GM23338 (cell line): ENCODE measurements around the gene PLEKHG2. TPM values are rescaled to one million over a fixed set of nuclear protein-coding genes. Genes with fewer than 3 reads are reported as not detected.

Experiments
- ATAC-seq: fragments of 200-7000 bp; cut with Tn5 transposase; 3 replicates; pipeline ENCODE4 v1.9.1; 2020
- DNase-seq: peaks from one replicate; pipeline ENCODE4 v3.0.0-alpha.2; 2015; ENCODE audit warnings: low spot score
- H2AFZ ChIP-seq: fragments of 200-600 bp; sonication (generic); 2 replicates; pipeline ENCODE4 v1.8.0; 2016; ENCODE audit warnings: antibody characterized with exemption, mild to moderate bottlenecking, moderate library complexity
- H3F3A ChIP-seq: fragments of 200-600 bp; sonication (generic); replicated peaks from 2 replicates; pipeline ENCODE4 v1.8.0; 2017; ENCODE audit warnings: antibody characterized with exemption, mixed run types, low read depth
- H3K27ac ChIP-seq: fragments of 200-600 bp; sonication (generic); 2 replicates; pipeline ENCODE4 v1.6.1; 2016; ENCODE audit warnings: low read depth
- H3K27me3 ChIP-seq: fragments of 200-600 bp; sonication (generic); 2 replicates; pipeline ENCODE4 v1.8.0; 2016; ENCODE audit warnings: mild to moderate bottlenecking, mixed run types, moderate library complexity; ENCODE audit not compliant: insufficient read depth
- H3K36me3 ChIP-seq: fragments of 200-600 bp; sonication (generic); 2 replicates; pipeline ENCODE4 v1.8.0; 2016; ENCODE audit warnings: mild to moderate bottlenecking; ENCODE audit not compliant: insufficient read depth
- H3K4me1 ChIP-seq: fragments of 200-600 bp; sonication (generic); 2 replicates; pipeline ENCODE4 v1.8.0; 2016; ENCODE audit warnings: mild to moderate bottlenecking, moderate library complexity; ENCODE audit not compliant: insufficient read depth
- H3K4me2 ChIP-seq: fragments of 200-600 bp; sonication (generic); 2 replicates; pipeline ENCODE4 v1.7.1; 2017; ENCODE audit warnings: mixed run types
- H3K4me3 ChIP-seq: fragments of 200-600 bp; sonication (generic); 2 replicates; pipeline ENCODE4 v1.6.1; 2016; ENCODE audit warnings: mixed run types
- H3K79me2 ChIP-seq: fragments of 200-600 bp; sonication (generic); replicated peaks from 2 replicates; pipeline ENCODE4 v1.8.0; 2017; ENCODE audit warnings: mild to moderate bottlenecking; ENCODE audit not compliant: insufficient read depth
- H3K9me2 ChIP-seq: fragments of 200-600 bp; sonication (generic); 2 replicates; pipeline ENCODE4 v1.8.0; 2017; ENCODE audit not compliant: insufficient read depth
- H4K20me1 ChIP-seq: fragments of 200-600 bp; sonication (generic); replicated peaks from 2 replicates; pipeline ENCODE4 v1.8.0; 2017; ENCODE audit warnings: mild to moderate bottlenecking; ENCODE audit not compliant: insufficient read depth
- H3K27ac Mint-ChIP-seq: 2 replicates; pipeline ENCODE4 v1.8.0; 2020; ENCODE audit warnings: inconsistent platforms, mild to moderate bottlenecking, moderate library complexity, mixed read lengths
- H3K27me3 Mint-ChIP-seq: 3 replicates; pipeline ENCODE4 v1.8.0; 2022; ENCODE audit warnings: low read depth, mild to moderate bottlenecking, moderate library complexity, mixed read lengths, inconsistent platforms; ENCODE audit not compliant: insufficient read depth, poor library complexity
- H3K36me3 Mint-ChIP-seq: 3 replicates; pipeline ENCODE4 v1.8.0; 2021; ENCODE audit warnings: low read depth, mild to moderate bottlenecking, inconsistent platforms, moderate library complexity, mixed read lengths
- H3K4me1 Mint-ChIP-seq: 3 replicates; pipeline ENCODE4 v1.8.0; 2020; ENCODE audit warnings: mild to moderate bottlenecking, inconsistent platforms, mixed read lengths
- H3K4me3 Mint-ChIP-seq: 3 replicates; pipeline ENCODE4 v1.8.0; 2021; ENCODE audit warnings: moderate library complexity, mild to moderate bottlenecking, inconsistent platforms, mixed read lengths
- H3K9me3 Mint-ChIP-seq: 3 replicates; pipeline ENCODE4 v1.8.0; 2020; ENCODE audit warnings: moderate library complexity, mild to moderate bottlenecking, inconsistent platforms, mixed read lengths
- CREB1 ChIP-seq: fragments of 250-450 bp; sonication (Bioruptor Pico); IDR thresholded peaks from 2 replicates; pipeline ENCODE4 v1.5.0; 2020; ENCODE audit warnings: low read depth, mild to moderate bottlenecking, moderate library complexity
- CTCF ChIP-seq, 2 experiments: fragments of 200-600 bp in 1 of 2; sonication (generic) in 1 of 2; conservative IDR thresholded peaks; 2 replicates each; pipeline versions ENCODE4 v1.5.1 to v1.6.1; 2016 to 2017; ENCODE audit warnings: antibody characterized with exemption in 2 of 2, low read depth in 2 of 2, mild to moderate bottlenecking in 2 of 2, moderate library complexity in 1 of 2
- EZH2 ChIP-seq: fragments of 200-600 bp; sonication (generic); IDR thresholded peaks from one replicate; pipeline ENCODE4 v1.8.0; 2017; ENCODE audit warnings: antibody characterized with exemption, mild to moderate bottlenecking, low read depth; ENCODE audit not compliant: unreplicated experiment
- EZH2phosphoT487 ChIP-seq: fragments of 200-600 bp; sonication (generic); IDR thresholded peaks from one replicate; pipeline ENCODE4 v1.8.1; 2018; ENCODE audit warnings: antibody characterized with exemption; ENCODE audit not compliant: unreplicated experiment
- JUNB ChIP-seq: IDR thresholded peaks from one replicate; pipeline ENCODE4 v1.6.1; 2016; ENCODE audit warnings: antibody characterized with exemption; ENCODE audit not compliant: unreplicated experiment
- POLR2AphosphoS5 ChIP-seq: IDR thresholded peaks from 2 replicates; pipeline ENCODE4 v1.6.1; 2016; ENCODE audit warnings: antibody characterized with exemption, low read depth
- STAT1 ChIP-seq: IDR thresholded peaks from one replicate; pipeline ENCODE4 v1.6.1; 2016; ENCODE audit warnings: antibody characterized with exemption; ENCODE audit not compliant: unreplicated experiment
- ZNF114 ChIP-seq: fragments of 250-450 bp; sonication (Bioruptor Pico); IDR thresholded peaks from 2 replicates; pipeline ENCODE4 v1.5.0; 2020; ENCODE audit warnings: mild to moderate bottlenecking, moderate library complexity
- ZNF331 ChIP-seq: fragments of 250-450 bp; sonication (Bioruptor Pico); IDR thresholded peaks from 2 replicates; pipeline ENCODE4 v1.5.0; 2020; ENCODE audit warnings: low read depth, mild to moderate bottlenecking, moderate library complexity
- polyA plus RNA-seq: library from polyadenylated mRNA; unstranded; fragments of >200 nt; fragmentation: Nextera tagmentation; extraction: Ambion mirVana; gene quantifications from 2 replicates; pipeline ENCODE4 v1.2.1, GENCODE V29; 2016
- total RNA-seq: library from RNA; depleted of rRNA; stranded (reverse); fragments of >200 nt; shearing (Covaris generic); gene quantifications from 2 replicates; pipeline ENCODE4 v1.2.3, GENCODE V29; 2014
- TF ChIP-seq, protein P1 (sequence below): IDR thresholded peaks from one replicate; pipeline ENCODE4 v1.6.1; 2018; ENCODE audit warnings: antibody characterized with exemption; ENCODE audit not compliant: unreplicated experiment
- TF ChIP-seq, protein P2 (sequence below): fragments of 250-450 bp; sonication (Bioruptor Pico); IDR thresholded peaks from 2 replicates; pipeline ENCODE4 v1.5.0; 2020; ENCODE audit warnings: mild to moderate bottlenecking, moderate library complexity
- TF ChIP-seq, protein P3 (sequence below): IDR thresholded peaks from 2 replicates; pipeline ENCODE4 v1.6.1; 2016; ENCODE audit warnings: antibody characterized with exemption

Gene PLEKHG2
- total and polyA plus RNA-seq, 2 experiments from 2014 or later: 15.5 to 41.3 TPM

- Mint-ChIP-seq H3K4me1 (peaks cover 52% of the 10 kb centered on the region), H3K36me3 (peaks cover 17% of the 10 kb centered on the region; the same call in 2 of the 3 replicates), H3K27me3 (peaks cover 50% of the 10 kb centered on the region), H3K27ac (peak overlapping the region; percentile 92), H3K9me3 (peaks cover 4% of the 10 kb centered on the region; the same call in 2 of the 3 replicates), H3K4me3 (peak overlapping the region; percentile 94)
- ATAC-seq: no peak
- H3K27me3 ChIP-seq: no peaks in the 10 kb centered on the region
- H3K4me2 ChIP-seq: peak overlapping the region; percentile 91
- no peak for TF ChIP-seq ZNF331 (CRISPR knock-in tag)
- TF ChIP-seq EZH2: no peak
- TF ChIP-seq, protein P1, sequence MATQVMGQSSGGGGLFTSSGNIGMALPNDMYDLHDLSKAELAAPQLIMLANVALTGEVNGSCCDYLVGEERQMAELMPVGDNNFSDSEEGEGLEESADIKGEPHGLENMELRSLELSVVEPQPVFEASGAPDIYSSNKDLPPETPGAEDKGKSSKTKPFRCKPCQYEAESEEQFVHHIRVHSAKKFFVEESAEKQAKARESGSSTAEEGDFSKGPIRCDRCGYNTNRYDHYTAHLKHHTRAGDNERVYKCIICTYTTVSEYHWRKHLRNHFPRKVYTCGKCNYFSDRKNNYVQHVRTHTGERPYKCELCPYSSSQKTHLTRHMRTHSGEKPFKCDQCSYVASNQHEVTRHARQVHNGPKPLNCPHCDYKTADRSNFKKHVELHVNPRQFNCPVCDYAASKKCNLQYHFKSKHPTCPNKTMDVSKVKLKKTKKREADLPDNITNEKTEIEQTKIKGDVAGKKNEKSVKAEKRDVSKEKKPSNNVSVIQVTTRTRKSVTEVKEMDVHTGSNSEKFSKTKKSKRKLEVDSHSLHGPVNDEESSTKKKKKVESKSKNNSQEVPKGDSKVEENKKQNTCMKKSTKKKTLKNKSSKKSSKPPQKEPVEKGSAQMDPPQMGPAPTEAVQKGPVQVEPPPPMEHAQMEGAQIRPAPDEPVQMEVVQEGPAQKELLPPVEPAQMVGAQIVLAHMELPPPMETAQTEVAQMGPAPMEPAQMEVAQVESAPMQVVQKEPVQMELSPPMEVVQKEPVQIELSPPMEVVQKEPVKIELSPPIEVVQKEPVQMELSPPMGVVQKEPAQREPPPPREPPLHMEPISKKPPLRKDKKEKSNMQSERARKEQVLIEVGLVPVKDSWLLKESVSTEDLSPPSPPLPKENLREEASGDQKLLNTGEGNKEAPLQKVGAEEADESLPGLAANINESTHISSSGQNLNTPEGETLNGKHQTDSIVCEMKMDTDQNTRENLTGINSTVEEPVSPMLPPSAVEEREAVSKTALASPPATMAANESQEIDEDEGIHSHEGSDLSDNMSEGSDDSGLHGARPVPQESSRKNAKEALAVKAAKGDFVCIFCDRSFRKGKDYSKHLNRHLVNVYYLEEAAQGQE: no peak
- TF ChIP-seq JUNB: no peak
- no peak for TF ChIP-seq EZH2phosphoT487
- TF ChIP-seq POLR2AphosphoS5: no peak
- no peak for TF ChIP-seq CREB1 (CRISPR knock-in tag)
- no peak for TF ChIP-seq CTCF (conservative IDR thresholded peaks at IDR 0.05; ENCODE audit: low read depth in 2 of 2)
- TF ChIP-seq, protein P2, sequence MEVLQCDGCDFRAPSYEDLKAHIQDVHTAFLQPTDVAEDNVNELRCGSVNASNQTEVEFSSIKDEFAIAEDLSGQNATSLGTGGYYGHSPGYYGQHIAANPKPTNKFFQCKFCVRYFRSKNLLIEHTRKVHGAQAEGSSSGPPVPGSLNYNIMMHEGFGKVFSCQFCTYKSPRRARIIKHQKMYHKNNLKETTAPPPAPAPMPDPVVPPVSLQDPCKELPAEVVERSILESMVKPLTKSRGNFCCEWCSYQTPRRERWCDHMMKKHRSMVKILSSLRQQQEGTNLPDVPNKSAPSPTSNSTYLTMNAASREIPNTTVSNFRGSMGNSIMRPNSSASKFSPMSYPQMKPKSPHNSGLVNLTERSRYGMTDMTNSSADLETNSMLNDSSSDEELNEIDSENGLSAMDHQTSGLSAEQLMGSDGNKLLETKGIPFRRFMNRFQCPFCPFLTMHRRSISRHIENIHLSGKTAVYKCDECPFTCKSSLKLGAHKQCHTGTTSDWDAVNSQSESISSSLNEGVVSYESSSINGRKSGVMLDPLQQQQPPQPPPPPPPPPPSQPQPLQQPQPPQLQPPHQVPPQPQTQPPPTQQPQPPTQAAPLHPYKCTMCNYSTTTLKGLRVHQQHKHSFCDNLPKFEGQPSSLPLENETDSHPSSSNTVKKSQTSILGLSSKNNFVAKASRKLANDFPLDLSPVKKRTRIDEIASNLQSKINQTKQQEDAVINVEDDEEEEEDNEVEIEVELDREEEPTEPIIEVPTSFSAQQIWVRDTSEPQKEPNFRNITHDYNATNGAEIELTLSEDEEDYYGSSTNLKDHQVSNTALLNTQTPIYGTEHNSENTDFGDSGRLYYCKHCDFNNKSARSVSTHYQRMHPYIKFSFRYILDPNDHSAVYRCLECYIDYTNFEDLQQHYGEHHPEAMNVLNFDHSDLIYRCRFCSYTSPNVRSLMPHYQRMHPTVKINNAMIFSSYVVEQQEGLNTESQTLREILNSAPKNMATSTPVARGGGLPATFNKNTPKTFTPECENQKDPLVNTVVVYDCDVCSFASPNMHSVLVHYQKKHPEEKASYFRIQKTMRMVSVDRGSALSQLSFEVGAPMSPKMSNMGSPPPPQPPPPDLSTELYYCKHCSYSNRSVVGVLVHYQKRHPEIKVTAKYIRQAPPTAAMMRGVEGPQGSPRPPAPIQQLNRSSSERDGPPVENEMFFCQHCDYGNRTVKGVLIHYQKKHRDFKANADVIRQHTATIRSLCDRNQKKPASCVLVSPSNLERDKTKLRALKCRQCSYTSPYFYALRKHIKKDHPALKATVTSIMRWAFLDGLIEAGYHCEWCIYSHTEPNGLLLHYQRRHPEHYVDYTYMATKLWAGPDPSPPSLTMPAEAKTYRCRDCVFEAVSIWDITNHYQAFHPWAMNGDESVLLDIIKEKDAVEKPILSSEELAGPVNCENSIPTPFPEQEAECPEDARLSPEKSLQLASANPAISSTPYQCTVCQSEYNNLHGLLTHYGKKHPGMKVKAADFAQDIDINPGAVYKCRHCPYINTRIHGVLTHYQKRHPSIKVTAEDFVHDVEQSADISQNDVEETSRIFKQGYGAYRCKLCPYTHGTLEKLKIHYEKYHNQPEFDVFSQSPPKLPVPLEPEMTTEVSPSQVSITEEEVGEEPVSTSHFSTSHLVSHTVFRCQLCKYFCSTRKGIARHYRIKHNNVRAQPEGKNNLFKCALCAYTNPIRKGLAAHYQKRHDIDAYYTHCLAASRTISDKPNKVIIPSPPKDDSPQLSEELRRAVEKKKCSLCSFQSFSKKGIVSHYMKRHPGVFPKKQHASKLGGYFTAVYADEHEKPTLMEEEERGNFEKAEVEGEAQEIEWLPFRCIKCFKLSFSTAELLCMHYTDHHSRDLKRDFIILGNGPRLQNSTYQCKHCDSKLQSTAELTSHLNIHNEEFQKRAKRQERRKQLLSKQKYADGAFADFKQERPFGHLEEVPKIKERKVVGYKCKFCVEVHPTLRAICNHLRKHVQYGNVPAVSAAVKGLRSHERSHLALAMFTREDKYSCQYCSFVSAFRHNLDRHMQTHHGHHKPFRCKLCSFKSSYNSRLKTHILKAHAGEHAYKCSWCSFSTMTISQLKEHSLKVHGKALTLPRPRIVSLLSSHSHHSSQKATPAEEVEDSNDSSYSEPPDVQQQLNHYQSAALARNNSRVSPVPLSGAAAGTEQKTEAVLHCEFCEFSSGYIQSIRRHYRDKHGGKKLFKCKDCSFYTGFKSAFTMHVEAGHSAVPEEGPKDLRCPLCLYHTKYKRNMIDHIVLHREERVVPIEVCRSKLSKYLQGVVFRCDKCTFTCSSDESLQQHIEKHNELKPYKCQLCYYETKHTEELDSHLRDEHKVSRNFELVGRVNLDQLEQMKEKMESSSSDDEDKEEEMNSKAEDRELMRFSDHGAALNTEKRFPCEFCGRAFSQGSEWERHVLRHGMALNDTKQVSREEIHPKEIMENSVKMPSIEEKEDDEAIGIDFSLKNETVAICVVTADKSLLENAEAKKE (CRISPR knock-in tag): no peak
- no peak for TF ChIP-seq STAT1
- TF ChIP-seq ZNF114 (CRISPR knock-in tag): no peak
- TF ChIP-seq, protein P3, sequence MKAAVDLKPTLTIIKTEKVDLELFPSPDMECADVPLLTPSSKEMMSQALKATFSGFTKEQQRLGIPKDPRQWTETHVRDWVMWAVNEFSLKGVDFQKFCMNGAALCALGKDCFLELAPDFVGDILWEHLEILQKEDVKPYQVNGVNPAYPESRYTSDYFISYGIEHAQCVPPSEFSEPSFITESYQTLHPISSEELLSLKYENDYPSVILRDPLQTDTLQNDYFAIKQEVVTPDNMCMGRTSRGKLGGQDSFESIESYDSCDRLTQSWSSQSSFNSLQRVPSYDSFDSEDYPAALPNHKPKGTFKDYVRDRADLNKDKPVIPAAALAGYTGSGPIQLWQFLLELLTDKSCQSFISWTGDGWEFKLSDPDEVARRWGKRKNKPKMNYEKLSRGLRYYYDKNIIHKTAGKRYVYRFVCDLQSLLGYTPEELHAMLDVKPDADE: no peak; the same call in 1 of the 2 replicates
- peaks cover 41% of the 10 kb centered on the region for H3F3A ChIP-seq
- H2AFZ ChIP-seq: no peak overlapping the region
- peaks cover 55% of the 10 kb centered on the region for H3K4me1 ChIP-seq
- H4K20me1 ChIP-seq: peaks cover 4% of the 10 kb centered on the region; the same call in 1 of the 2 replicates
- H3K9me2 ChIP-seq: no peaks in the 10 kb centered on the region
- peak overlapping the region; percentile 99 for H3K4me3 ChIP-seq
- peak overlapping the region; percentile 96 for H3K27ac ChIP-seq
- peaks cover 23% of the 10 kb centered on the region for H3K79me2 ChIP-seq
- H3K36me3 ChIP-seq: no peaks in the 10 kb centered on the region
- no peak for DNase-seq
Measured at GRCh38 chr19:39407410-39407659, 5.1 kb upstream of the PLEKHG2 start.
